Activated gamma-delta T cell (primary cell): Measurements from ENCODE around the gene ASCL2.
"Not testable (repeated sequence)": the region's sequence is repeated elsewhere in the genome, so short reads cannot be mapped to it uniquely, and the experiment has no call there.

Source experiments
- DNase-seq: peaks from one replicate; lab custom pipeline; 2025; lab: John Stamatoyannopoulos, UW

ASCL2 gene

GRCh38 chr11:2260491-2261364 lies 9.7 kb downstream of the ASCL2 start:
- no peak for DNase-seq

GRCh38 chr11:2259897-2260451 lies 10.4 kb downstream of the ASCL2 start:
- DNase-seq, result no peak

- DNase-seq, result no peak
These were observed 10.9 kb downstream of the ASCL2 start for GRCh38 chr11:2259466-2259830.

- no peak for DNase-seq
These were observed 11.6 kb downstream of the ASCL2 start for GRCh38 chr11:2258501-2259465.

- no peak for DNase-seq
These were observed 13.3 kb downstream of the ASCL2 start for GRCh38 chr11:2256951-2257700.

- DNase-seq, result no peak
These were observed 14.0 kb downstream of the ASCL2 start for GRCh38 chr11:2256293-2256913.

- DNase-seq, result no peak
These were observed 18.4 kb downstream of the ASCL2 start for GRCh38 chr11:2252018-2252417.

- no peak for DNase-seq
These were observed 19.2 kb downstream of the ASCL2 start for GRCh38 chr11:2251138-2251537.

- DNase-seq, result no peak
These were observed 19.9 kb downstream of the ASCL2 start for GRCh38 chr11:2250485-2250884.

GRCh38 chr11:2250041-2250440 lies 20.3 kb downstream of the ASCL2 start:
- no peak for DNase-seq

GRCh38 chr11:2249189-2249916 lies 21.0 kb downstream of the ASCL2 start:
- DNase-seq, result no peak

GRCh38 chr11:2248762-2249161 lies 21.6 kb downstream of the ASCL2 start:
- DNase-seq, result no peak

GRCh38 chr11:2248242-2248641 lies 22.1 kb downstream of the ASCL2 start:
- DNase-seq, result no peak

- DNase-seq, result no peak
These were observed 22.9 kb downstream of the ASCL2 start for GRCh38 chr11:2247496-2247895.

- no peak for DNase-seq
These were observed 29.6 kb downstream of the ASCL2 start for GRCh38 chr11:2240834-2241233.

- no peak for DNase-seq
These were observed 32.7 kb downstream of the ASCL2 start for GRCh38 chr11:2237457-2238238.

GRCh38 chr11:2236381-2237134 lies 33.8 kb downstream of the ASCL2 start:
- DNase-seq, result not testable (repeated sequence)

GRCh38 chr11:2235588-2236326 lies 34.6 kb downstream of the ASCL2 start:
- no peak for DNase-seq
